Neutrophil (primary cell): Measurements from ENCODE around the gene GALNT10.

Experiments used
- H3K27ac ChIP-seq: fragments of 200-600 bp; sonication (generic); 2 replicates; pipeline ENCODE4 v1.5.1; 2016; ENCODE audit warnings: mild to moderate bottlenecking, moderate library complexity
- H3K27me3 ChIP-seq: fragments of 200-600 bp; sonication (generic); 2 replicates; pipeline ENCODE4 v1.6.0; 2016; ENCODE audit warnings: mild to moderate bottlenecking
- H3K36me3 ChIP-seq: fragments of 200-600 bp; sonication (generic); 2 replicates; pipeline ENCODE4 v1.5.1; 2017
- H3K4me1 ChIP-seq, 2 experiments: fragments of 200-600 bp in 1 of 2; sonication (generic) in 1 of 2; 1 replicate in 1 of 2; 2 replicates in 1 of 2; pipeline versions ENCODE4 v1.5.1 to v1.6.1; 2013 to 2016; ENCODE audit warnings: low read depth in 1 of 2, low read length in 1 of 2, mild to moderate bottlenecking in 1 of 2, moderate library complexity in 1 of 2; ENCODE audit not compliant: control insufficient read depth in 1 of 2, insufficient read depth in 1 of 2
- H3K4me3 ChIP-seq, 2 experiments: fragments of 200-600 bp in 1 of 2; sonication (generic) in 1 of 2; 1 replicate in 1 of 2; 2 replicates in 1 of 2; pipeline ENCODE4 v1.5.1; 2013 to 2016; ENCODE audit warnings: low read depth in 1 of 2, low read length in 1 of 2, mild to moderate bottlenecking in 1 of 2, moderate library complexity in 1 of 2
- H3K9me3 ChIP-seq: fragments of 200-600 bp; sonication (generic); 2 replicates; pipeline ENCODE4 v1.5.1; 2016
- TF ChIP-seq, protein P1 (sequence below): fragments of 200-600 bp; sonication (generic); IDR thresholded peaks from 2 replicates; pipeline ENCODE4 v1.5.1; 2016; ENCODE audit warnings: antibody characterized with exemption

The GALNT10 gene

GRCh38 chr5:154461531-154461930 is 271.0 kb downstream of the GALNT10 start:
- H3K27ac ChIP-seq: no peak overlapping the region
- H3K27me3 ChIP-seq: peaks cover 2% of the 10 kb centered on the region
- no peak overlapping the region for H3K4me3 ChIP-seq
- no peaks in the 10 kb centered on the region for H3K9me3 ChIP-seq
- peaks cover 47% of the 10 kb centered on the region for H3K36me3 ChIP-seq
- TF ChIP-seq, protein P1, sequence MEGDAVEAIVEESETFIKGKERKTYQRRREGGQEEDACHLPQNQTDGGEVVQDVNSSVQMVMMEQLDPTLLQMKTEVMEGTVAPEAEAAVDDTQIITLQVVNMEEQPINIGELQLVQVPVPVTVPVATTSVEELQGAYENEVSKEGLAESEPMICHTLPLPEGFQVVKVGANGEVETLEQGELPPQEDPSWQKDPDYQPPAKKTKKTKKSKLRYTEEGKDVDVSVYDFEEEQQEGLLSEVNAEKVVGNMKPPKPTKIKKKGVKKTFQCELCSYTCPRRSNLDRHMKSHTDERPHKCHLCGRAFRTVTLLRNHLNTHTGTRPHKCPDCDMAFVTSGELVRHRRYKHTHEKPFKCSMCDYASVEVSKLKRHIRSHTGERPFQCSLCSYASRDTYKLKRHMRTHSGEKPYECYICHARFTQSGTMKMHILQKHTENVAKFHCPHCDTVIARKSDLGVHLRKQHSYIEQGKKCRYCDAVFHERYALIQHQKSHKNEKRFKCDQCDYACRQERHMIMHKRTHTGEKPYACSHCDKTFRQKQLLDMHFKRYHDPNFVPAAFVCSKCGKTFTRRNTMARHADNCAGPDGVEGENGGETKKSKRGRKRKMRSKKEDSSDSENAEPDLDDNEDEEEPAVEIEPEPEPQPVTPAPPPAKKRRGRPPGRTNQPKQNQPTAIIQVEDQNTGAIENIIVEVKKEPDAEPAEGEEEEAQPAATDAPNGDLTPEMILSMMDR: no peak
- peaks cover 7 to 13% of the 10 kb centered on the region in 2 experiments for H3K4me1 ChIP-seq

DNA sequence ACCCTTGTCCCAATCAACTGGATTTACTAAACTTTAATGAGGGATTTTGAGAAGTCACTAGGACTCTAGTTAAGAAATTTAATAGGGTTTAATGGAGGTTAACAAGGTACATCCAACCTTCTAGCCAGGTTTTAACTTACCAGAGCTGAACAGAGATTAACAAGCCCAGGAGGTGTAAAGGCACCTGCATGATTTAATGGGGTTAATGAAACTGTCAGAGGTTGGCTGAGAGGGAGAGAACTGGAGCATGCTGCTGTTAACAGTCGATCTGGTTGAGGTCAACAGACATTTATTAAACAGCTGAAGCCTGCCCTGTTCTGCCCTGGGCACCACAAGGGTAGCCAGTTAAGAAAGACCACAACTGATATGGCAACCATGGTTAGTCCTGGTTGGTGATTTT is 273.9 kb downstream of the GALNT10 start:
- TF ChIP-seq, protein P1: no peak
- Histone ChIP-seq H3K9me3 (no peaks in the 10 kb centered on the region), H3K4me1 (peaks cover 7 to 13% of the 10 kb centered on the region in 2 experiments), H3K36me3 (peaks cover 19% of the 10 kb centered on the region), H3K27ac (no peak overlapping the region), H3K27me3 (peaks cover 20% of the 10 kb centered on the region), H3K4me3 (no peak overlapping the region)

DNA sequence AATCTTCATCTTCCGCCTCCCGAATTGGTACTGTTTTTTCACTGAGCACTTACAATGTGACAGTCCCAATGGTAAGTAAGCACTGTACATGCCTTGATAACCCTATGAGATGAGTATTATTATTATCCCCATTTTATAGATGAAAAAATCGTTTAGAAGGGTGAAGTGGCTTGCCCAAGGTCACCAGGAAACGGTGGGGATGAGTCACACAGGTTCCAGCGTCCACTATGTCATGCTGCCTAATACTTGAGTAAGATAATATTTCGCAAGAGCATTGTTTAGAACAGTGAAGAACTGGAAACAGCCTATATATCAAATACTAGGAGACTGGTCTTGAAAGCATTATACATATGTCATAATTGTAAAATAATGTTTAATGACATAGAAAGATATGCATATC is 274.6 kb downstream of the GALNT10 start:
- peaks cover 27% of the 10 kb centered on the region for H3K27me3 ChIP-seq
- H3K9me3 ChIP-seq: no peaks in the 10 kb centered on the region
- H3K4me1 ChIP-seq: peaks cover 7 to 13% of the 10 kb centered on the region in 2 experiments
- TF ChIP-seq, protein P1: no peak
- no peak overlapping the region for H3K4me3 ChIP-seq
- peaks cover 12% of the 10 kb centered on the region for H3K36me3 ChIP-seq
- H3K27ac ChIP-seq: no peak overlapping the region

GRCh38 chr5:154466147-154466546 is 275.6 kb downstream of the GALNT10 start:
- H3K36me3 ChIP-seq: peaks cover 5% of the 10 kb centered on the region
- TF ChIP-seq, protein P1: no peak
- H3K9me3 ChIP-seq: no peaks in the 10 kb centered on the region
- H3K27me3 ChIP-seq: peaks cover 37% of the 10 kb centered on the region
- no peak overlapping the region for H3K4me3 ChIP-seq
- peaks cover 7 to 13% of the 10 kb centered on the region in 2 experiments for H3K4me1 ChIP-seq
- H3K27ac ChIP-seq: no peak overlapping the region

- peaks cover 7 to 13% of the 10 kb centered on the region in 2 experiments for H3K4me1 ChIP-seq
- TF ChIP-seq, protein P1: no peak
- no peaks in the 10 kb centered on the region for H3K9me3 ChIP-seq
- no peak overlapping the region for H3K27ac ChIP-seq
- H3K4me3 ChIP-seq: no peak overlapping the region
- H3K27me3 ChIP-seq: peaks cover 42% of the 10 kb centered on the region
- no peaks in the 10 kb centered on the region for H3K36me3 ChIP-seq
Observed at GRCh38 chr5:154466671-154467070, 276.1 kb downstream of the GALNT10 start.
